ENCODE results near the gene TMEM128.

DNA sequence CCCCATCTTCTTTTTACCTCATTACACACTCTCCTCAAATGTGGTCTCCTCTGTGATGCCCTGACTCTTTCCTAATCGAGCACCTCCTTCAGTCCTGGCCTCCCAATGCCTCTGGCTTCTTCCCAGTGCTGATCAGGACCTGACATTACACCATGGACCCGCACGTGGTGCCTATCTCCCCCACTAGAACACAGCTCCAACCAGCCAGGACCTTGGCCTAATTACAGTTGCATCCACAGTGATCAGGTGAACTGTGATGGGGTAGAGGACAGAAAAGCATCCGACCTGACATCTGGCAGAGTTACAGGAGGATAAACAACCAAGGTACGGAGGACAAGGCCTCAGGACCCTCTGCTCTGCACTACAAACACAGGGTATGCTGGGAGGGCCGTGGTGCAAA is 29.5 kb upstream of the TMEM128 start:
- TF ChIP-seq, protein P1, sequence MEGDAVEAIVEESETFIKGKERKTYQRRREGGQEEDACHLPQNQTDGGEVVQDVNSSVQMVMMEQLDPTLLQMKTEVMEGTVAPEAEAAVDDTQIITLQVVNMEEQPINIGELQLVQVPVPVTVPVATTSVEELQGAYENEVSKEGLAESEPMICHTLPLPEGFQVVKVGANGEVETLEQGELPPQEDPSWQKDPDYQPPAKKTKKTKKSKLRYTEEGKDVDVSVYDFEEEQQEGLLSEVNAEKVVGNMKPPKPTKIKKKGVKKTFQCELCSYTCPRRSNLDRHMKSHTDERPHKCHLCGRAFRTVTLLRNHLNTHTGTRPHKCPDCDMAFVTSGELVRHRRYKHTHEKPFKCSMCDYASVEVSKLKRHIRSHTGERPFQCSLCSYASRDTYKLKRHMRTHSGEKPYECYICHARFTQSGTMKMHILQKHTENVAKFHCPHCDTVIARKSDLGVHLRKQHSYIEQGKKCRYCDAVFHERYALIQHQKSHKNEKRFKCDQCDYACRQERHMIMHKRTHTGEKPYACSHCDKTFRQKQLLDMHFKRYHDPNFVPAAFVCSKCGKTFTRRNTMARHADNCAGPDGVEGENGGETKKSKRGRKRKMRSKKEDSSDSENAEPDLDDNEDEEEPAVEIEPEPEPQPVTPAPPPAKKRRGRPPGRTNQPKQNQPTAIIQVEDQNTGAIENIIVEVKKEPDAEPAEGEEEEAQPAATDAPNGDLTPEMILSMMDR (IDR thresholded peaks at IDR 0.05; ENCODE audit: low read length): no peak
- TF ChIP-seq EZH2 (IDR thresholded peaks at IDR 0.05; ENCODE audit: borderline replicate concordance, low read length): no peak
